Iris pigment epithelial cell (primary cell): ENCODE results near the gene TAB3.
A peak's percentile ranks its signal among the peaks of the same experiment; 100 is the strongest.

Source experiments
- DNase-seq: peaks from one replicate; pipeline ENCODE4 v3.0.0-alpha.2; 2011; ENCODE audit warnings: low read depth

Gene TAB3

GRCh38 chrX:30889147-30890140 is at the start of gene TAB3:
TAB3 (minus strand) TSS chrX:30889254; CDS start chrX:30859588, 29,666 bp downstream.
- peak; percentile 96 for DNase-seq

- no peak for DNase-seq
Measured at GRCh38 chrX:30938295-30938694, 49.2 kb upstream of the TAB3 start.

- peak; percentile 28 for DNase-seq
Measured at GRCh38 chrX:30935985-30936384, 46.9 kb upstream of the TAB3 start.

- no peak for DNase-seq
Measured at GRCh38 chrX:30931920-30932319, 42.9 kb upstream of the TAB3 start.

GRCh38 chrX:30930679-30931078 is 41.6 kb upstream of the TAB3 start:
- DNase-seq: no peak

- DNase-seq: no peak
Measured at GRCh38 chrX:30930143-30930542, 41.1 kb upstream of the TAB3 start.

GRCh38 chrX:30920271-30920670 is 31.2 kb upstream of the TAB3 start:
- DNase-seq: no peak

GRCh38 chrX:30918480-30918879 is 29.4 kb upstream of the TAB3 start:
- no peak for DNase-seq

GRCh38 chrX:30913492-30913891 is 24.4 kb upstream of the TAB3 start:
- DNase-seq: no peak

- DNase-seq: peak; percentile 14
Measured at GRCh38 chrX:30910124-30910860, 21.2 kb upstream of the TAB3 start.

- DNase-seq: peak; percentile 40
Measured at GRCh38 chrX:30906726-30907125, 17.7 kb upstream of the TAB3 start.

- no peak for DNase-seq
Measured at GRCh38 chrX:30905321-30905720, 16.3 kb upstream of the TAB3 start.

GRCh38 chrX:30904632-30905031 is 15.6 kb upstream of the TAB3 start:
- no peak for DNase-seq

- no peak for DNase-seq
Measured at GRCh38 chrX:30904186-30904585, 15.1 kb upstream of the TAB3 start.

- no peak for DNase-seq
Measured at GRCh38 chrX:30900227-30900626, 11.2 kb upstream of the TAB3 start.

GRCh38 chrX:30898886-30899285 is 9.8 kb upstream of the TAB3 start:
- no peak for DNase-seq

- no peak for DNase-seq
Measured at GRCh38 chrX:30895370-30895769, 6.3 kb upstream of the TAB3 start.

- DNase-seq: peak; percentile 24
Measured at GRCh38 chrX:30893206-30893605, 4.2 kb upstream of the TAB3 start.

- DNase-seq: no peak
Measured at GRCh38 chrX:30892591-30892990, 3.5 kb upstream of the TAB3 start.

GRCh38 chrX:30888526-30889146 is 418 bp downstream of the TAB3 start:
- DNase-seq: no peak

- no peak for DNase-seq
Measured at GRCh38 chrX:30887721-30888120, 1.3 kb downstream of the TAB3 start.

GRCh38 chrX:30887288-30887687 is 1.8 kb downstream of the TAB3 start:
- DNase-seq: no peak

GRCh38 chrX:30885136-30885535 is 3.9 kb downstream of the TAB3 start:
- no peak for DNase-seq
